Activated CD4-positive, CD25-positive, alpha-beta regulatory T cell (primary cell): ENCODE results near the gene TMED6.
A peak's percentile ranks its signal among the peaks of the same experiment; 100 is the strongest.

Source experiments
- DNase-seq, 4 experiments: peaks; one replicate each; lab custom pipeline; 2025; lab: John Stamatoyannopoulos, UW

The TMED6 gene

DNA sequence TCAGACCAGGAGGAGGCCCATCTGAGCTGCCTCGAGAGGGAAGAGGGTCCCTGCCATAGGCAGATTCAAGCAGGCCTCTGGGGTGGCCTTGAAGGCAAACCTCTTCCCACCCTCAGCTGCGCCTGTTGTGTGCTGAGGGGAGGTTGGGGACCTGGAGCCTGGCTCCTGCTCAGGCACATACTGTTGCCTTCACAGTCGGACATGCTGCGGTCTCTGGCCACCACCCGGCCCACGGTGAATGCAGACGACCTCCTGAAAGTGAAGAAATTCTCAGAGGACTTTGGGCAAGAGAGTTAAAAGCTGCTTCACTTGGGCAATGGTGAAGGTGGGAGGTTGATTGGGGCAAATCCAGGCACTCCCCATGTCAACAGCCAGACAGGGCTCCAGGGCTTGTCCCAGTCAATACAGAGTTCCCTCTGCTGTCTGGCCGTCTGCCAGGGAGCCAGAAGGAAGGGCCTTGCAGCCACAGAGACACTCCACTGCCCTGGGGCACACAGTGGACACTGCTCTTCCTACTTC, 27.5 kb downstream of the TMED6 start:
- DNase-seq: no peak

DNA sequence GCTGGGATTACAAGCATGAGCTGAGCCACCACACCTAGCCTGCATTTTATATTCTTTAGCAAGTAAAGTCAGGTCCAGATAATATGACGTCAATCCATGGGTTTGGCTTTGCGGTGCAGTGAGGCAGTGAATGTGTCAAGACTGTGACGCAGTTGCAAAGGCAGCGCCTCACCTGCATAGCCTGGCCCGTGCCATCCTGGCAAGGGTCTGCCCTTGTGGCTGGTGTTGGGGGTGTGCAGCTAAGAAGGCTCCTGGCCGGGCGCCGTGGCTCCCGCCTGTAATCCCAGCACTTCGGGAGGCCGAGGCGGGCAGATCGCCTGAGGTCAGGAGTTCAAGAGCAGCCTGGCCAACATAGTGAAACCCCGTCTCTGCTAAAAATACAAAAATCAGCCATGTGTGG, 28.2 kb downstream of the TMED6 start:
- DNase-seq: no peak

DNA sequence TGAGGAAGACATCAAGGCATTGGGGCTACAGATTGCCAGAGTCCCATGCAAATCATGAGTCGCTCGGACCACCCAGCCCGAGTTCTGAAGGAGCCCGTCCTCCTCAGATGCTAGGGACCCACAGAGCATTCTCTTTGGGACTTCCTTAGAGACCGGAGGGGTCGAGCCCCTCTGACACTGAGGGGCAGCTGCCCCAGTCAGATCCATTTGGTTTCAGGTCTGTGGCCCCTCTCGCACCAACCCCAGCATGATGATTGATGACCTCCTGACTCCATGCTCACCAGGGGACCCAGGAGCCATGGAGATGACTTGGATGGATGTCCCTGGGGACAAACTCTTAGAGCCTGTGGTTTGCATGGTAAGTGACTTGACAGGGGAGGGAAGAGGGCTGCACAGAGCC, 29.2 kb downstream of the TMED6 start:
- DNase-seq: no peak

DNA sequence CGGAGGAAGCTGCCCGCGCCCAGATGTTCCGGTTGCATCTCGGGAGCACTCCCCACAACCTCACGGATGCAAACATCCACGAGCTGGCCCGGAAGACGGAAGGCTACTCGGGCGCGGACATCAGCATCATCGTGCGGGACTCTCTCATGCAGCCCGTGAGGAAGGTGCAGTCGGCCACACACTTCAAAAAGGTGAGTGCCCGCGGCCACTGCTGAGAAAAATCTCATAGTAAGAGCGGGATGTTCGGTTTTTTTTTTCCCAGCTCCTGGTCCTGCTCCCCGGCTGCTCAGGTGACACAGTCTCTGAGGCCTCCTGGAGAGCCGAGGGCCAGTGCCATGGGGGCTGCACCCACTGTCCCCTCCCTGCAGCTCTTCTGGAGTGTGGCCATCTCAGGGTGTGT, 30.5 kb downstream of the TMED6 start:
- DNase-seq: no peak

DNA sequence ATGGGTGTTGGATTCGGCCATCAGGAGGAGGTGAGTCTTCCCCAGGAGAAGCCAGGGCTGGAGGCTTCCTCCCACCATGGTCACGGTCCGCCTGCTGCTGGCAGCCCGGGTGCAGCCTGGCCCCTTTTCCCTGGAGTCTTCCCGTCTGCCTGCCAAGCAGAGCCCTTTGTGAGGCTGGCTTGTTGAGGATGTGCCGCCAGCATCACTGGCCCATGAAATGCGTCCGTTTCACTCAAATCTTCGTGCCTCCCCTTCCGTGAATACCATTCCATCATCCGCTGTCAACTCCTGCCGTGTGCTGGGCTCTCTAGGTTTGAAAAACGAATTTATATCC, 30.9 kb downstream of the TMED6 start:
- no peak for DNase-seq

DNA sequence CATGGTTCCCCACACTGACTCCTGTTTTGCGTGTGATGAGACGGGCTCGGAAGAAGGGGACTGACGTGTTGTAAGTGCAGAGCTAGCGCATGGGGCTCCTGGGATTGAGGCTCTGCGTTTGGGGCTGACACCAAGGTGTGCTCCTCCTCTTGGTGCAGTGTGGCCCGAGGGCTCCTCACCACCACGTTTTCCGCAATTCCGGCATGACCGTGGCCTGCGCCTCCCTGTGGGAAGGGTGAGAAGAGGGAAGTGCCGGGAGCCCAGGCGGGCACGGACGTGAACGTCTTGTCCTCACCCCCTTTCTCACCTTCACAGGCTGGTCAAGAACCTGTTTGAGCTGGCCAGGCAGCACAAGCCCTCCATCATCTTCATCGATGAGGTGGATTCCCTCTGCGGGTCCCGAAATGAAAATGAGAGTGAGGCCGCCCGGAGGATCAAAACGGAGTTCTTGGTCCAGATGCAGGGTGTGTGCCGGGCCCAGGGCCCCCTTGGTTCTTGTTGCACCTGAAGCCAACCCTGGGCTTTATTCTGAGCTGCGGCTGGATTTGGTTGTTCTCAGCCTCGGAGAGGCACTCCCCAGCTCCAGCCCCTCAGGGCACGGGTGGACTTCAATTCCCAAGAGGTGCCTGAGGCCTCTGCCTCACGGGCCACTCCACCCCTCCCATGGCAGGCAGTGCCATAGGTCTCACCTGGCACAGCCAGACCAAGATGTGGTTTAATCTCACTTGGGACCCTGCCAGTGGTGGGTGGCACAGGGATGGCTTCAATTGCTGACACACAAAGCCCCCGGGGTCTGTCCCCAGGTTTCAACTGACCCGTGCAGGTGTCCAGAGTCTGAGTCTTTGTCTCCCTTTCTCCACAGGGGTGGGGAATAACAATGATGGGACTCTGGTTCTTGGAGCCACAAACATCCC, 31.5 kb downstream of the TMED6 start:
- no peak for DNase-seq

DNA sequence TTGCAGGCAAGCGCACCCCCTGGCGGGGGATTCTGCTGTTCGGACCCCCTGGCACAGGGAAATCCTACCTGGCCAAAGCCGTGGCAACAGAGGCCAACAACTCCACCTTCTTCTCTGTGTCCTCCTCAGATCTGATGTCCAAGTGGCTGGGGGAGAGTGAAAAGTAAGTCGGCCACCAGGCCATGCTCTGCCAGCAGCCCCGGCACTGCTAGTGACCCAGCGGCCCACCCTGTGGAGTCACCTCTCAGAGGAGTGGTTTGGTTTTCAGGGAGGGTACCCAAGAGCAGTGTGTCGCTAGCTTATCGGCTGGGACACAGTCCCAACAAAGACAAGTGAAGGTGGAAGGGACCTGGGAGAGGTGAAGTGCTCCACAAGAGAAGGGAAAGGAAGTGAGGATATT, 32.2 kb downstream of the TMED6 start:
- DNase-seq: no peak

DNA sequence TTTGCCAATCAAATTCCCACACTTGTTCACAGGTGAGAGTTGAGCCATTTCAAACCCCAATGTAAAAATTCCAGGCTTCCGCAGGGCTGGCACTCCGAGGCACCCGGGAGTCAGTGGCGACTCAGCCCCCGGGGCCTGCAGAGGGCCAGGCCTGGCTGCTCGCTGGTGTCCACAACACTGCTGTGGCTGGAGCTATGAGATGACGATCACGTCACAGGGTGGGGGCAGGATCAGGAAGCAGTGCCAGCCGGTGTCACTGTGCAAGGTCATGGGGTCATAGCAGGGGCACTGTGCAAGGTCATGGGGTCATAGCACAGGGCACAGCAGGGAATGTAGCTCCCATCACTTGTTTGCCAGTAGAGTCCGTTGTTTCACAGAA, 32.7 kb downstream of the TMED6 start:
- DNase-seq: no peak

DNA sequence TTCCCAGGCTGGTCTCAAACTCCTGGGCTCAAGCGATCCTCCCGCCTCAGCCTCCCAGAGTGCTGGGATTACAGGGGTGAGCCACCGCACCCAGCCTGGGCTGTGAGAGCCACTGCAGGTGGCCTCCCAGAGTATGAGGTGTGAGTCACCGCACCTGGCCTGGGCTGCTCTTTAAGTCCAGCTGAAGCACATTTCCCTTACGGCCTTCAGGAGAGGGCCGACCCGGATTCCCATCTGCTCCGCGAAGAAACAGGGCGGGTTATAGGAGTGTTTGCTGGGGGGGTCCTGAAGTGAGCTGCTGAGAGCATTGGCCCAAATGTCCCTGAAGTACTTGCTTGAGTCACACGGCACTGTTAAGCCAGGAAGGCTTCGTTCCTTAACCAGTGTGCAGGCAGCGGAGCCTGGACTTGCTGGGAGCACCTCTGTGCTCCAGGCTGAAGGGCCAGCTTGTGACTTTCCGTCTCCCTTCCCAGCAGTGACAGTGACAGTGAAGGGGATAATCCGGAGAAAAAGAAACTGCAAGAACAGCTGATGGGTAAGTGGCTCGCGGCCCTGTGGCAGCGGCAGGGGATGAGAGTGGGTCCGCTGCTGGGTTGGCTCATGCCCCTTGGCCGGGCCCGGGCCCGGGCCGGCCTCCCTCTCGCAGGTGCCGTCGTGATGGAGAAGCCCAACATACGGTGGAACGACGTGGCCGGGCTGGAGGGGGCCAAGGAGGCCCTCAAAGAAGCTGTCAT, 33.2 kb downstream of the TMED6 start:
- DNase-seq: no peak

DNA sequence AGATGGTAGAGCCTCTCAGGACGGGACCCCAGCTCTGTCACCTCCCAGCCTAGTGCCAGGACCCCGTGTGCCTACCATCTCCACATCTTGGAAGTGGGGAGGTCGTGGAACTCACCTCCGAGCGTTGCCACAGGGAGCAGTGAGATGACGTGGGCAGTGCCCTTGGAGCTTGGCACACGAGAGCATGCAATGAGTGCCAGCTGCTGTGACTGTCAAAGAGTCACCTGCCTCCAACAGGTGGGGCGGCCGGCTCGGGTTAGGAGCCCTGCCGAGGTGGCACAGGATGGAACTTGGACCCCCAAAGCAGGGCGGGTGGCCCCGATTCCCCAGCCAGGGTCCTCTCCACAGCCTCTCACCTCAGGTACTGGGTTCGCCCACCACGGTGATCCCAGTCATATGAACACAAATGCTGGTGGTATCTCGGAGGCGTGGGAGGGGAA, 35.0 kb downstream of the TMED6 start:
- DNase-seq: no peak

DNA sequence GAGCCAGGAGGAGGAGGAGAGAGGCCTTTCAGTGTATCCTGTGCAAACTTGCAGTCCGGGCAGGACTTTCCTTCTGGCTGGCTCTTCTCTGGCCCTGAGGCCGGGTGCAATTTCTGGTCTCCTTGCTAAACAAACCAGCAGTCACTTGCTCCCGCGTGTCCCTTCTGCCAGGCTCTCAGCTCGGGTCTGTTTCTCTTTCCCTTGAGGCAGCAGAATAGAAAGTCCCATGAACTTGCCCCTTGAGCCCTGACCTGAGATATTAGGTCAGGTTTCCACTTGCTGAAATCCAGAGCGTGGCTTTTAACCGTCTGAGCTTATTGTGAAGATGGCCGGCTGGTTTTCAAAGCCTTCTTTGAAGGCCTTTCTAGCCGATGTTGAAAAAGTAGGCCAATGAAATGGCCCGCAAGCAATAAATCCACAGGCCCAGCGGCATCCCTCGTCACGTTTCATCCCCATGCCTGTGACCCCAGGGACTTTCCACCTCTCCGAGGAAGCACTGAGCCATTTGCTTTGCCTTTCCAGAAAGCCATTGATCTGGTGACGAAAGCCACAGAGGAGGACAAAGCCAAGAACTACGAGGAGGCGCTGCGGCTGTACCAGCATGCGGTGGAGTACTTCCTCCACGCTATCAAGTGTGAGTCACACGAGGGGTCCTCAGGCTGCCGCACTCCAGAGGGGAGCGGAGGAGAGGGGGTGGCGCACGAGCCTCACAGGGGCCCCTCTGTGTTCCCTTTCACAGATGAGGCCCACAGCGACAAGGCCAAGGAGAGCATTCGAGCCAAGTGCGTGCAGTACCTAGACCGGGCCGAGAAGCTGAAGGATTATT, 35.9 kb downstream of the TMED6 start:
- no peak for DNase-seq

DNA sequence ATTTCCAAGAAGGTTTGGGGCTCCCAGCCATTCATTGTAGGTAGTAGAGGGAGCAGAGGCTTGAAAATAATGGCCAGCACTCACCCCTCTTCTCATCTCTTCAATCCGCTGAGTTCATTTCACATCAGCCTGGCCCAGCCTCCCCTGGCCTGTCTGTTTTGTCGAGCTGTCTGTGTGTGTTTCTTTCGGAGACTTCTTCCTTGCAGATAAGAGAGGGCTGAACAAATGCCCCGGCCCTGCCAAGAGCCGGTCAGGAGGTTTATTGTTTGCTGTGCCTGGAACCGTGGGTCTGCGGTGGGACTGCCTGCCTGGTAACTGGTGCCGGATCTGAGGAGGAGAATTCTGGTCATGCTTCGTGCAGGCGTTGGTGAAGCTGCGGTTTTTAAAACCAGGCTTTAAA, 37.1 kb downstream of the TMED6 start:
- DNase-seq: no peak

DNA sequence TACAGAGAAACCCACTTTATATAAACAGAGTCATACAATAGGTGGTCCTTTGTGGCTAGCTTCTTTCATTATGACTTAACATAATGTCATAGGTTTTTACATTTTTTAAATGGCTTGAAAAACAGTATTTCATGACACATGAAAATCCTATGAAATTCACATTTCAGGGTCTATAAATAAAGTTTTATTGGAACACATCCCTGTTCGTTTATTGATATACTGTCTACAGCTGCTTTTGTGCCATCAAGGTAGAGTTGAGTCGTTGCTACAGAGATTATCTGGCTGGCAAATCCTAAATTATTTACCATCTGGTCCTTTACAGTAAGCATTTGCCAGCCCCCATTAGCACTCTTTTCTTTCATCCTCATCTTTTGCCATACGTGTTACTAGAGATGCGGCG, 38.1 kb downstream of the TMED6 start:
- DNase-seq: no peak

DNA sequence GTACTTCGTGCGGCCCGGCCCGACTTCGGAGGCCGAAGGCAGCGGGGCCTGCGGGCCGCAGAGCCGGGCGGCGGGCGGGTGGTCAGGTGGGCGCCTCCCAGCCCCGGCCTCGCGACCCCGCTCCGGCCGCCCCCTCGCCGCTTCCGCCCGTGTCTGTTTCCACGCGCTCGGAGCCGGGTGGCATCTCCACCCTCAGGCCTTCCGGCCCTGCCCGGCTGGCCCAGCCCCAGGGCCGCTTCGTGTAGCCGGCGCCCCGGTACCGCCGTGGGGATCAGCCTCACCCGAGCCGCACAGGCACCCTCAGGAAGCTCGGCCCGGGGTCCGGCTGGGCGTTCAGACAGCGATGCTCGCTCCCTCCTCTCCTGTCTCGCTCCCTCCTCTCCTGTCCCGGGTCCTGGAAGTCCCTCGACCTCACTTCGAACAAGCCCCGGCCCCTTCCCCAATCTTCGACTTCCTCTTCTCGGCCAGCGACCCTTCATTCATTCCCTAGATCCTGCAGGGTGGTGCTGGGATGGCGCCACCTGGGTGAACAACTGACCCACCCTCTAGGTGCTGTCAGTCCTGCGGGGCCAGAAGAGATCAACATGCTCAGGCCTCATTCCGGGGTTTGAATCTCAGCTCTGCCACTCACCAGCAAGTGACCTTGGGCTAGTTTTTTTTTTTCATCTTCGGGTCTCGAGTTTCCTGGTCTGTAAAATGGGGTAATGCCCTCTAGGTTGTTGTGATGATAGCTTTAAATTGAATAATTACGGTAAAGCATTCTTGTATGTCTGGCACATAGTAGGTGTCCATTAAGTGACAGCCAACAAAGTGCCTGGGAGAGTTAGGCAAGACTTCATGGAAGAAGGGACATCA, 39.8 kb downstream of the TMED6 start:
- DNase-seq: no peak

DNA sequence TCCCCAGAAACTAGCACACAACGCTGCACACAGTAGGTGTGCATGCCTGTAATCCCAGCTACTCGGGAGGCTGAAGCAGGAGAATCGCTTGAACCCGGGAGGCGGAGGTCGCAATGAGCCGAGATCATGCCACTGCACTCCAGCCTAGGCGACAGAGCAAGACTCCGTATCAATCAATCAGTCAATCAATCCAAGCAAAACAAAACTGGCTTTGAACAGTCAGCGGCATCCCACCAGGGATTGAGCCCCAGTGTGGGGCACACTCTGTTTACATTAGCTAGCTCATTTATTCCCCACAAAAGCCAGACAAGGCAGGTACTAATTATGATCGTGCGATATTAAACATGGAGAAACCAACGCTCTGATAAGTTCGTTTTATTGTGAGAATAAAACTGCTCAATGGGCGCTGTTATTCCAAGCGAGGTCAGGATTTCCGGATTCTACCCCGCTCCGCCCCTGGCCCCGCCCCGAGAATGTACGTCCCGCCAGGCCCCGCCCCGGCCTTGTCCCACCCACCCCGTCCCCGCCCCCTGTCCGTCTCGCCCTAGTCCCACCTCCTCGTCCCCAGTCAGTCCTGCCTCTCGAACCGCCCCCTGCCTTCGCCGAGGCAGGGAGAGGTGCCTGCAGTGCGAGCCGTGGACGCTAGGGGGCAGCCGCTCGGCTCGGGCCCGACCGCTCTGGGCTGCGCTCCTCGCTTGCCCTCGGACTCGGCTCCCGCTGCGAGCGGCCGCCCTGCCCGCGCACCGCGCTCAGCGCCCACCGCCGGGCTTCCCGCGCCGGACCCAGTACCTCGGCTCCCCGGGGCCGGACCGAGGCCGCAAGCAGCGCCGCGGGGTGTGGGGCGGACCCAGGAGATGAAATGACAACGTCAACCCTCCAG, 40.7 kb downstream of the TMED6 start, which contains the start of gene VPS4A:
Gene VPS4A, plus strand, starts transcription at position 698 of the 880 bp plus-strand sequence. Its CDS starts 162 bp downstream, at position 860.
- DNase-seq: peak; percentile 96 to 99 (median 96)

DNA sequence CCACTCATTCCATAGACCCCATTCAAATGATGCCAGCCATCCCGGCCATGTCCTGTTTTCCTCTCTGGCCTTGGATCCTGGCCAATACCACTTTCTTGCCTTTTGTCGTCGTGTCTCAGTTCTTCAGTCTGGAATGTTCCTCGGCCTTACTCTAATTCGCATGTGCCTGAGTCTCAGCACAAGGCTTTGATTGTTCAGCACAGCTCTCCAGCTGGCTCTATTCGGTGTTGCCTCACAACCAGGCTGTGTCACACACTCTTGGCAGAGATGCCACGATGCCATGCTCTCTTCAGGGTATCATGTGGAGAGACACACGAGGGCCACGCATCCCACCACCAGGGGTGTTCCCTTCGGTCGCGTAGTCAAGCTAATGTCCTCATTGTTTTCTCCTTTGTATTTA, 42.3 kb downstream of the TMED6 start:
- no peak for DNase-seq

DNA sequence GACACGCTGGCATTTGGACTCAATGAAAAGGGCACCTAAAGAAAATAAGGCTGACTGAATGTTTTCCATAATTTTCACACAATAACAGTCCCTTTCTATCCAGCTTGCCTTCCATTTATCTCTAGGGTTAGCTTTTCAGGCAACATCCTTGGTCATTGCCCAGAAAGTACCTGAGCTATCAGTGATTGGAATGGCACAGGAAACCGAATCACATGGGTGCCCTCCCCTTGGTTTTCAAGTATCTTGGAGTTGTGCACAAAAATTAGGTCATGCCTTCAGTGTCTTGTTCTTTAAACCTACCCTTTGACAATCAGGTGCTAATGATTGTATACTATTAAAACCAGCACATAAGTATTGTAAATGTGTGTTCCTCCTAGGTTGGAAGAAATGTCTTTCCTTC, 43.7 kb downstream of the TMED6 start:
- DNase-seq: no peak

DNA sequence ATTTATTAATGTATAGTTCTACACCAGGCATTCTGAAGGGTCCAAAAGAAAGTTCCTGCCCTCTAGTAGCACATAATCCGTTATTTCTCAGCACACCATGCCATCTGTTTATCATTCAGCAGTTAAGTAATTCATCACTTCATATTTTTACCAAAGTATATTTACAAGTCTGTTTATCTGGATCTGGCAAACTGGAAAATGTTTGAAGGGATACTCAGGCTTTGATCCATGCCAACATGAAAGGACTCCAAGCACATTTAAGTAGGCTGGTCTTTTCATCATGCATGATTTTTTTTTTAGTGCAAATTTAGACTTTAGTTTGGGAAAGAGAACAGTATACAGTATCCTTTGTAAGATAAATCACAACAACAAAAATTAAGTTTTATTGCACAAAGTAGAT, 44.5 kb downstream of the TMED6 start:
- DNase-seq: no peak

DNA sequence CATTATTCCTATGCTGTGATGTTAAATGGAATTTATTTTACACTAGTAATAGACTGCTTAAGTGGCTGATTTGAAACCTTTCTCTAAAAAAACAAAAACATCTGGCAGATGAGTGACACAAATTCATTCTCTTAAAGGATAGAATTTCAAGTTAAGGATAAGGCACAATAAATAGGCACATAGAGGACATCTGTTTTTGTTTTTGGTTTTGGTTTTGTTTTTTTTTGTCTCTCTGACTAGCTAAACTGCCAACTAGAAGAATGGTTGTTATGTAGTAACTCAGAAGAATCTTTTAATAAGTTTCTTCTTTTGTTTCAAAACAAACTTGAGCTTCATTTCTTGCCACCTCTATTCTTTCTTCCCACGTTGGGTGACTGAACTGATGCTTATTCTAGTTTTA, 45.6 kb downstream of the TMED6 start:
- DNase-seq: no peak

DNA sequence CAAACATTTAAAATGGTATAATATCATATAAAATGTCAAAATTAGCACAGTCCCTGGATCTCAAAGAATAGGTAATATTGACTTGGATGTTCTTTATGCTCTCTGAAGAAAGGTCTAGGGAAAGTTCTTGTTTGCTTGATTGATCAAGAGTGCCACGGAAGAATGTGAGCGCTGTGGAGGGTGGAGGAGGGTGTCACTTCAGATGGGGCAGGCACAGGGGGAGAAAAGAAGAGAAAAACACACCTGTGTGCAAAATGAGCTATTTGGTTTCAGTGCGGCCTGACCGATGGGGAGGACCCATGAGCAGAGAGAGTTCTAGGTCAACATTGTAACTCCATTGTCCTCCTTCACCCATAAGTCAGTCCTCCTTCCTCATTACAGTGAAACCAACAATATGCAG, 49.3 kb downstream of the TMED6 start:
- no peak for DNase-seq
